GM12891 (cell line): Measurements from ENCODE around the gene GPR108.

ENCODE experiments used
- POLR2A ChIP-seq: IDR thresholded peaks from 2 replicates; pipeline ENCODE4 v1.6.1; 2011; ENCODE audit warnings: low read depth, low read length, control low read depth
- POLR2AphosphoS5 ChIP-seq: IDR thresholded peaks from 2 replicates; pipeline ENCODE4 v1.6.1; 2011; ENCODE audit warnings: low read depth, low read length, control low read depth

DNA sequence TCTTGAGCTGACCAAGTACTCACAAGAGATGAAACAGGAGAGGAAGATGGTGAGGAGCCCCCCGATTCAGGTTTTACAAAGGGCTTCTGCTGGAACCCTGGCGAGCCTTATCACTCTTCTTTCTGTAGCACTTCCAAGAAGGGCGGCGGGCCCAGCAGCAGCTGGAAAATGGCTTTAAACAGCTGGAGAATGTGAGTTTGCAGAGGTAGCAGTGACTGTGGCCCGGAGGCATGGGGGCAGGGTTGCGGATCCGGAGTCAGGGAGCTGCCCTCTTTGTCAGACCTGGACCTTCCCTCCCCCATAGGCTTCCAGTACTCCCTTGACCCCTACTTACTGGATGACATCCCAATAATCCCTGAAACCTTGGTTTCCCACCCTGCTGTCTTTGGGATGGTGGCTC lies 5.7 kb upstream of the GPR108 start:
- TF ChIP-seq POLR2AphosphoS5 (no peak), POLR2A (no peak)
